Measurements from ENCODE around the gene SSC4D.

DNA sequence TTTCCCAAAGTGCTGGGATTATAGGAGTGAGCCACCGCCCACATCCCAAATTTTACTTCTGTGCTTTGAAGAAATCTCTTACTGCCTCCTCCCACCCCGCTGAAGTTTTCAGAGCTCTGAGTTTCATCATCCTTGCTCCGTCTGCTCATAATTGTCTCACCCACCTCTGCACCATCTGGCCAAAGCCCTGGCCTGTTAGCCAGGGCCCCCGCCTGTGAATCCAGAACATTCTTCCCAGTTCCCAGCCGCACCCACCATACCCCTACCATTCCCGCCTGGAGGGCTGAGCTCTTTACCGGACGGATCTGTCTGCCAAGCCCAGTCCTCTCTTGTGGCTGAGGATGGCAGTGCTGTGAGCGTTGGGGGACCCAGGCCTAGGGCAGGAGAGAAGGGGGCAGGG, 14.5 kb downstream of the SSC4D start:
- TF ChIP-seq NFRKB (IDR thresholded peaks at IDR 0.05), result no peak
- no peak for TF ChIP-seq SP1 (IDR thresholded peaks at IDR 0.05)
- TF ChIP-seq FOXM1 (IDR thresholded peaks at IDR 0.05; ENCODE audit: borderline replicate concordance), result no peak
- no peak for TF ChIP-seq FOXA1 (IDR thresholded peaks at IDR 0.05)
- no peak for TF ChIP-seq SUZ12 (IDR thresholded peaks at IDR 0.05)

All from HEK293T (cell line).